Bronchial epithelial cell (primary cell): Measurements from ENCODE around the gene BTNL3. TPM values are rescaled to one million over a fixed set of nuclear protein-coding genes. Genes with fewer than 3 reads are reported as not detected.

ENCODE experiments used
- DNase-seq: peaks from one replicate; pipeline ENCODE4 v3.0.0-alpha.2; 2010; ENCODE audit warnings: low read depth
- FAIRE-seq: peaks from 2 replicates; lab custom pipeline; 2011; peaks lifted over from hg19 to GRCh38; lab: Jason Lieb, UNC
- H3K27me3 ChIP-seq: 2 replicates; pipeline ENCODE4 v1.5.1; 2011; ENCODE audit warnings: low read length; ENCODE audit not compliant: control insufficient read depth, insufficient read depth
- H3K36me3 ChIP-seq: 2 replicates; pipeline ENCODE4 v1.5.1; 2011; ENCODE audit warnings: low read length; ENCODE audit not compliant: control insufficient read depth, insufficient read depth
- H3K4me3 ChIP-seq: 2 replicates; pipeline ENCODE4 v1.5.1; 2011; ENCODE audit warnings: mild to moderate bottlenecking, low read depth, low read length, control low read depth
- CTCF ChIP-seq: IDR thresholded peaks from 2 replicates; pipeline ENCODE4 v1.5.1; 2011; ENCODE audit warnings: mild to moderate bottlenecking, moderate library complexity, low read length, control low read depth, inconsistent platforms; ENCODE audit not compliant: insufficient read depth, severe bottlenecking
- total RNA-seq: library from RNA; depleted of rRNA; stranded (reverse); fragments of >200 nt; gene quantifications from 2 replicates; pipeline ENCODE4 v1.2.1, GENCODE V29; 2014

Gene BTNL3
- total RNA-seq, 1 donor from 2014 or later, result not detected

GRCh38 chr5:180982008-180982741 lies 6.5 kb upstream of the BTNL3 start:
- H3K36me3 ChIP-seq, result no peaks in the 10 kb centered on the region
- no peak for DNase-seq
- H3K4me3 ChIP-seq, result no peak overlapping the region
- no peaks in the 10 kb centered on the region for H3K27me3 ChIP-seq
- no peak for FAIRE-seq
- TF ChIP-seq CTCF, result no peak

- no peak for TF ChIP-seq CTCF
- Histone ChIP-seq H3K27me3 (no peaks in the 10 kb centered on the region), H3K36me3 (no peaks in the 10 kb centered on the region), H3K4me3 (no peak overlapping the region)
- DNase-seq (no peak), FAIRE-seq (no peak)
Measured at GRCh38 chr5:180988016-180988415, 630 bp upstream of the BTNL3 start.

GRCh38 chr5:180990086-180990881 lies 1.6 kb downstream of the BTNL3 start:
- Histone ChIP-seq H3K36me3 (no peaks in the 10 kb centered on the region), H3K4me3 (no peak overlapping the region), H3K27me3 (no peaks in the 10 kb centered on the region)
- TF ChIP-seq CTCF, result no peak
- DNase-seq (no peak), FAIRE-seq (no peak)

- Histone ChIP-seq H3K4me3 (no peak overlapping the region), H3K36me3 (no peaks in the 10 kb centered on the region), H3K27me3 (no peaks in the 10 kb centered on the region)
- TF ChIP-seq CTCF, result no peak
- DNase-seq (no peak), FAIRE-seq (no peak)
Measured at GRCh38 chr5:180990882-180991242, 2.2 kb downstream of the BTNL3 start.

GRCh38 chr5:181001947-181002346 lies 13.3 kb downstream of the BTNL3 start:
- Histone ChIP-seq H3K36me3 (no peaks in the 10 kb centered on the region), H3K4me3 (no peak overlapping the region)
- FAIRE-seq, result no peak

More at GRCh38 chr5:181001947-181002346, 13.3 kb downstream of the BTNL3 start:
- no peak for TF ChIP-seq CTCF
- H3K27me3 ChIP-seq, result no peaks in the 10 kb centered on the region
- no peak for DNase-seq
